ENCODE data around the gene SLC22A1.

SLC22A1 gene

GRCh38 chr6:160078883-160079685 is 42.5 kb upstream of the SLC22A1 start:
- DNase-seq (ENCODE audit: low read depth): no peak
- TF ChIP-seq POLR2A (IDR thresholded peaks at IDR 0.05; ENCODE audit: extremely low read depth, insufficient read length) (no peak), MYC (IDR thresholded peaks at IDR 0.05; ENCODE audit: low read depth, low read length) (no peak)
- TF ChIP-seq, protein P1, sequence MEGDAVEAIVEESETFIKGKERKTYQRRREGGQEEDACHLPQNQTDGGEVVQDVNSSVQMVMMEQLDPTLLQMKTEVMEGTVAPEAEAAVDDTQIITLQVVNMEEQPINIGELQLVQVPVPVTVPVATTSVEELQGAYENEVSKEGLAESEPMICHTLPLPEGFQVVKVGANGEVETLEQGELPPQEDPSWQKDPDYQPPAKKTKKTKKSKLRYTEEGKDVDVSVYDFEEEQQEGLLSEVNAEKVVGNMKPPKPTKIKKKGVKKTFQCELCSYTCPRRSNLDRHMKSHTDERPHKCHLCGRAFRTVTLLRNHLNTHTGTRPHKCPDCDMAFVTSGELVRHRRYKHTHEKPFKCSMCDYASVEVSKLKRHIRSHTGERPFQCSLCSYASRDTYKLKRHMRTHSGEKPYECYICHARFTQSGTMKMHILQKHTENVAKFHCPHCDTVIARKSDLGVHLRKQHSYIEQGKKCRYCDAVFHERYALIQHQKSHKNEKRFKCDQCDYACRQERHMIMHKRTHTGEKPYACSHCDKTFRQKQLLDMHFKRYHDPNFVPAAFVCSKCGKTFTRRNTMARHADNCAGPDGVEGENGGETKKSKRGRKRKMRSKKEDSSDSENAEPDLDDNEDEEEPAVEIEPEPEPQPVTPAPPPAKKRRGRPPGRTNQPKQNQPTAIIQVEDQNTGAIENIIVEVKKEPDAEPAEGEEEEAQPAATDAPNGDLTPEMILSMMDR (IDR thresholded peaks at IDR 0.05; ENCODE audit: low read depth, low read length): no peak
- H3K4me3 ChIP-seq (ENCODE audit: low read depth, low read length): no peak overlapping the region

- no peak for TF ChIP-seq POLR2A (IDR thresholded peaks at IDR 0.05; ENCODE audit: extremely low read depth, insufficient read length)
- TF ChIP-seq MYC (IDR thresholded peaks at IDR 0.05; ENCODE audit: low read depth, low read length): no peak
- TF ChIP-seq, protein P1 (IDR thresholded peaks at IDR 0.05; ENCODE audit: low read depth, low read length): no peak
- TF ChIP-seq, protein P2, sequence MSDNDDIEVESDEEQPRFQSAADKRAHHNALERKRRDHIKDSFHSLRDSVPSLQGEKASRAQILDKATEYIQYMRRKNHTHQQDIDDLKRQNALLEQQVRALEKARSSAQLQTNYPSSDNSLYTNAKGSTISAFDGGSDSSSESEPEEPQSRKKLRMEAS (IDR thresholded peaks at IDR 0.05; ENCODE audit: low read depth, low read length): no peak
- H3K4me3 ChIP-seq (ENCODE audit: low read depth, low read length): no peak overlapping the region
- DNase-seq (ENCODE audit: low read depth): no peak
Observed at GRCh38 chr6:160079686-160080043, 42.0 kb upstream of the SLC22A1 start.

- no peak for DNase-seq (ENCODE audit: low read depth)
- TF ChIP-seq MYC (IDR thresholded peaks at IDR 0.05; ENCODE audit: low read depth, low read length) (no peak), POLR2A (IDR thresholded peaks at IDR 0.05; ENCODE audit: extremely low read depth, insufficient read length) (no peak)
- TF ChIP-seq, protein P2 (IDR thresholded peaks at IDR 0.05; ENCODE audit: low read depth, low read length): no peak
- TF ChIP-seq, protein P1 (IDR thresholded peaks at IDR 0.05; ENCODE audit: low read depth, low read length): no peak
- H3K4me3 ChIP-seq (ENCODE audit: low read depth, low read length): no peak overlapping the region
Observed at GRCh38 chr6:160080097-160080496, 41.5 kb upstream of the SLC22A1 start.

GRCh38 chr6:160081398-160081797 is 40.2 kb upstream of the SLC22A1 start:
- H3K4me3 ChIP-seq (ENCODE audit: low read depth, low read length): no peak overlapping the region
- no peak for DNase-seq (ENCODE audit: low read depth)
- TF ChIP-seq, protein P1 (IDR thresholded peaks at IDR 0.05; ENCODE audit: low read depth, low read length): no peak
- no peak for TF ChIP-seq POLR2A (IDR thresholded peaks at IDR 0.05; ENCODE audit: extremely low read depth, insufficient read length)
- no peak for TF ChIP-seq MYC (IDR thresholded peaks at IDR 0.05; ENCODE audit: low read depth, low read length)
- TF ChIP-seq, protein P2 (IDR thresholded peaks at IDR 0.05; ENCODE audit: low read depth, low read length): no peak

DNA sequence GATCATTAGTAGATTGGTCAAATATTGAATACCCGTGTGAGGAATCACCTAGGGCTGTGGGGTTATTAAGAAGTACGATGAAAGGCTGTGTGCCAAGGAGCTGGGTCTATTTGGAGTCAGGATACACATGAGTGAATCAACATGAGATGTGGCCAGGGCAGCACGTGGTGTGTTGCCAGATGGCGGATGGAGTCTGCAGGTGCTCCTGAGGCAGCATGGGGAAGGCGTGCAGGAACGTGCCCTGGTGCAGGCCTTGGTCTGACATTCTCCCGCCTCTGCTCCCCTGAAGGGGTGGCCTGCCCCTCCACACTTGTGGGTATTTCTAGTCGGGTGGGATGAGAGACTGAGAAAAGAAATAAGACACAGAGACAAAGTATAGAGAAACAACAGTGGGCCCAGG is 39.0 kb upstream of the SLC22A1 start:
- TF ChIP-seq, protein P1 (IDR thresholded peaks at IDR 0.05; ENCODE audit: low read depth, low read length): no peak
- TF ChIP-seq MYC (IDR thresholded peaks at IDR 0.05; ENCODE audit: low read depth, low read length) (no peak), POLR2A (IDR thresholded peaks at IDR 0.05; ENCODE audit: extremely low read depth, insufficient read length) (no peak)
- TF ChIP-seq, protein P2 (IDR thresholded peaks at IDR 0.05; ENCODE audit: low read depth, low read length): no peak

More for the DNA sequence above, 39.0 kb upstream of the SLC22A1 start:
- H3K4me3 ChIP-seq (ENCODE audit: low read depth, low read length): no peak overlapping the region
- DNase-seq (ENCODE audit: low read depth): no peak
